ENCODE data around the gene MAP2K5.

The MAP2K5 gene

GRCh38 chr15:67594770-67595169 lies 52.3 kb downstream of the MAP2K5 start:
- H3K27ac ChIP-seq = no peak overlapping the region
- no peak for DNase-seq (ENCODE audit: low spot score)
- TF ChIP-seq CTCF (conservative IDR thresholded peaks at IDR 0.05; ENCODE audit: low read depth) = no peak
- CTCF ChIA-PET = interaction anchor here (0.6 kb wide), 1 partner anchor 35 kb away, joined by 8 read pairs; no protein-coding TSS in a partner anchor
- POLR2A ChIA-PET (ENCODE audit: low non-redundant PET) = no interaction called here

GRCh38 chr15:67595572-67595971 lies 53.1 kb downstream of the MAP2K5 start:
- no peak for TF ChIP-seq CTCF (conservative IDR thresholded peaks at IDR 0.05; ENCODE audit: low read depth)
- POLR2A ChIA-PET (ENCODE audit: low non-redundant PET) = no interaction called here
- no peak for DNase-seq (ENCODE audit: low spot score)
- H3K27ac ChIP-seq = no peak overlapping the region
- CTCF ChIA-PET = interaction anchor here (0.6 to 0.9 kb wide), 2 partner anchors 92 to 249 kb away, joined by 3 read pairs; no protein-coding TSS in a partner anchor

GRCh38 chr15:67601073-67601472 lies 58.6 kb downstream of the MAP2K5 start:
- no peak overlapping the region for H3K27ac ChIP-seq
- ChIA-PET CTCF (no interaction called here), POLR2A (ENCODE audit: low non-redundant PET) (no interaction called here)
- no peak for TF ChIP-seq CTCF (conservative IDR thresholded peaks at IDR 0.05; ENCODE audit: low read depth)
- DNase-seq (ENCODE audit: low spot score) = no peak

- TF ChIP-seq CTCF (conservative IDR thresholded peaks at IDR 0.05; ENCODE audit: low read depth) = no peak
- ChIA-PET CTCF (no interaction called here), POLR2A (ENCODE audit: low non-redundant PET) (no interaction called here)
These were observed 60.6 kb downstream of the MAP2K5 start for GRCh38 chr15:67603063-67603462.

GRCh38 chr15:67605871-67606270 lies 63.4 kb downstream of the MAP2K5 start:
- no peak for DNase-seq (ENCODE audit: low spot score)
- CTCF ChIA-PET = interaction anchor here (0.6 kb wide), 1 partner anchor 61 kb away, joined by 3 read pairs; no protein-coding TSS in a partner anchor
- no peak overlapping the region for H3K27ac ChIP-seq
- TF ChIP-seq CTCF (conservative IDR thresholded peaks at IDR 0.05; ENCODE audit: low read depth) = no peak
- POLR2A ChIA-PET (ENCODE audit: low non-redundant PET) = no interaction called here

More at GRCh38 chr15:67603063-67603462, 60.6 kb downstream of the MAP2K5 start:
- no peak for DNase-seq (ENCODE audit: low spot score)
- no peak overlapping the region for H3K27ac ChIP-seq

GRCh38 chr15:67606742-67607141 lies 64.2 kb downstream of the MAP2K5 start:
- POLR2A ChIA-PET (ENCODE audit: low non-redundant PET) = no interaction called here
- no peak overlapping the region for H3K27ac ChIP-seq
- no peak for TF ChIP-seq CTCF (conservative IDR thresholded peaks at IDR 0.05; ENCODE audit: low read depth)
- CTCF ChIA-PET = interaction anchor here (0.6 kb wide), 1 partner anchor 64 kb away, joined by 3 read pairs; no protein-coding TSS in a partner anchor
- no peak for DNase-seq (ENCODE audit: low spot score)

All from RWPE1 (cell line).